Measurements from ENCODE around the gene KRTDAP. TPM values are rescaled to one million over a fixed set of nuclear protein-coding genes. Genes with fewer than 3 reads are reported as not detected.

Gene KRTDAP
- total and polyA plus RNA-seq, 9 of the 15 experiments (the other 6 are each of a cell fraction or from before 2014, with no cell fraction given) = not detected

DNA sequence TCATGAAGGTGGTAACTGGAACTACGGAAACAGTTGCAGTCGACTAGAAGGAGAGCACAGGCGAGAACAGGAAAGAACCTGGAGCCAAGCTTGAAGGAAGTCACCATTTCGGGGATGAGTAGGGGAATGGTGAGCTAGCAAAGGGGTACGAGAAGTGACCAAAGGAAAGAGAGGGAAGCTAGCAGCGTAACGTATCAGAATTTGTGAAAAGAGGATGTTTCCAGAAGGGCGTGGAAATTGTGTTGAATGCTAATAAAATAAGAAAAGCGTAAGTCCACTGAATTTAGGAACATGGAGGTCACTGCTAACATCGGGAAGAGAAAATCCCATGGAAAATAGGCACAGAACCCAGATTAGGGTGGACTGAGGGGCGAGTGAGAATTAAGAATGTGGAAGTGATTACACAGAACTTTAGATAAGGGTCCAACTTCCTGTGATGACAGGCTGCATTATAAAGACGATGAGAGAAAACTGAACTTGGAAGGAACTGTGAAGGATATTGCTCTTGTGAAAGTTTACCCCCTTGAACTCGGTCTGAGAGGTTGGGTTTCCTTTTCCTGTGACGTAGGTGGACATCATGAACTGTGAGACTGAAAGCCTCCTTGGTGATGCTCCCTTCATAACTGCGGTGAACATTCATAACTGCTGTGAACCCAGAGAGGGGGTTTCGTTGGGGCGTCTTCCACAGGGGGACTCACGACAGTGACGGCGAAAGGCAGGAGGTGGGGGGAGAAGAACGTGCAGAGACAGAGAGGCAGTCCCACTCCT, 44.3 kb downstream of the KRTDAP start:
- Histone ChIP-seq H3K27me3 (ENCODE audit: control insufficient read depth in 2 of 2, insufficient read depth in 2 of 2, low read length in 2 of 2) (peaks cover 43 to 56% of the 10 kb centered on the region in 2 experiments), H3K9me1 (ENCODE audit: control insufficient read depth, insufficient read depth, low read length) (no peaks in the 10 kb centered on the region), H3K4me3 (no peak overlapping the region), H2AFZ (ENCODE audit: low read depth, low read length) (no peak overlapping the region), H3K79me2 (ENCODE audit: control insufficient read depth, insufficient read depth, low read length) (no peaks in the 10 kb centered on the region), H3K27ac (ENCODE audit: extremely low read depth, low read depth, low read length) (no peak overlapping the region), H4K20me1 (replicated peaks; ENCODE audit: control insufficient read depth, insufficient read depth, low read length) (no peaks in the 10 kb centered on the region), H3K9ac (ENCODE audit: insufficient read depth in 1 of 2, low read depth in 2 of 2, low read length in 2 of 2) (no peak overlapping the region), H3K4me1 (replicated peaks in 1 of 2; ENCODE audit: control insufficient read depth in 2 of 2, insufficient read depth in 2 of 2, low read length in 2 of 2) (peaks cover 4 to 16% of the 10 kb centered on the region in 2 experiments; a peak in 4 of 5 replicates), H3K4me2 (ENCODE audit: insufficient read depth, low read length) (no peak overlapping the region), H3K9me3 (replicated peaks; ENCODE audit: control insufficient read depth, insufficient read depth, low read depth, low read length) (no peaks in the 10 kb centered on the region), H3K36me3 (ENCODE audit: control insufficient read depth, insufficient read depth, low read length) (no peaks in the 10 kb centered on the region)
- 14% methylated on average over 21 of the region's 21 CpGs for WGBS (ENCODE audit: insufficient coverage, low coverage, missing lambda C conversion rate)
- in situ Hi-C loops (cut with MboI) (no loop called here), intact Hi-C loops (cut with micrococcal nuclease) (no loop called here)
- ATAC-seq (no peak), FAIRE-seq (no peak), DNase-seq (ENCODE audit: extremely low read depth in 1 of 4, low spot score in 3 of 4) (no peak)
- ChIA-PET POLR2A (no interaction called here), CTCF (ENCODE audit: low intra/inter-chr PET ratio) (no interaction called here)
- TF ChIP-seq ATF1 (CRISPR knock-in tag; IDR thresholded peaks at IDR 0.05) = no peak
- TF ChIP-seq ATF1 (tag; IDR thresholded peaks at IDR 0.05) = peak; percentile 38
- no peak for TF ChIP-seq STAT5B (CRISPR knock-in tag; IDR thresholded peaks at IDR 0.05)
- no peak for TF ChIP-seq HDAC2 (IDR thresholded peaks at IDR 0.05)
- 0 out of 2 replicates have a peak, but pooled peaks have one; percentile 25 for TF ChIP-seq GABPA (tag; conservative IDR thresholded peaks at IDR 0.05; ENCODE audit: low read depth)
- TF ChIP-seq, protein P1, sequence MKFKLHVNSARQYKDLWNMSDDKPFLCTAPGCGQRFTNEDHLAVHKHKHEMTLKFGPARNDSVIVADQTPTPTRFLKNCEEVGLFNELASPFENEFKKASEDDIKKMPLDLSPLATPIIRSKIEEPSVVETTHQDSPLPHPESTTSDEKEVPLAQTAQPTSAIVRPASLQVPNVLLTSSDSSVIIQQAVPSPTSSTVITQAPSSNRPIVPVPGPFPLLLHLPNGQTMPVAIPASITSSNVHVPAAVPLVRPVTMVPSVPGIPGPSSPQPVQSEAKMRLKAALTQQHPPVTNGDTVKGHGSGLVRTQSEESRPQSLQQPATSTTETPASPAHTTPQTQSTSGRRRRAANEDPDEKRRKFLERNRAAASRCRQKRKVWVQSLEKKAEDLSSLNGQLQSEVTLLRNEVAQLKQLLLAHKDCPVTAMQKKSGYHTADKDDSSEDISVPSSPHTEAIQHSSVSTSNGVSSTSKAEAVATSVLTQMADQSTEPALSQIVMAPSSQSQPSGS (CRISPR knock-in tag; IDR thresholded peaks at IDR 0.05) = no peak
- no peak for TF ChIP-seq NR2C2 (CRISPR knock-in tag; IDR thresholded peaks at IDR 0.05)
- TF ChIP-seq NR2C2 (tag; IDR thresholded peaks at IDR 0.05) = 0 out of 2 replicates have a peak, but pooled peaks have one; percentile 30
- peak; percentile 12 for TF ChIP-seq MEIS2 (IDR thresholded peaks at IDR 0.05; ENCODE audit: partially characterized antibody)
- BruUV-seq (replicated peaks) = no TSS peak

All from K562 (cell line).